NT2/D1 (cell line): ENCODE results near the gene NFKBIA.

Source experiments
- DNase-seq: peaks from one replicate; pipeline ENCODE4 v3.0.0-alpha.2; 2011; ENCODE audit warnings: low read depth, low spot score
- H3K27me3 ChIP-seq: 2 replicates; pipeline ENCODE4 v1.6.0; 2011; ENCODE audit warnings: mild to moderate bottlenecking; ENCODE audit not compliant: insufficient read length, insufficient read depth
- H3K36me3 ChIP-seq: 2 replicates; pipeline ENCODE4 v1.6.1; 2011; ENCODE audit warnings: mild to moderate bottlenecking, low read length, mixed read lengths; ENCODE audit not compliant: insufficient read depth, insufficient read length
- H3K4me1 ChIP-seq: 2 replicates; pipeline ENCODE4 v1.5.1; 2011; ENCODE audit not compliant: insufficient read depth, insufficient read length
- H3K4me3 ChIP-seq: 2 replicates; pipeline ENCODE4 v1.5.1; 2011; ENCODE audit warnings: low read depth; ENCODE audit not compliant: insufficient read length
- H3K9ac ChIP-seq: 2 replicates; pipeline ENCODE4 v1.6.0; 2011; ENCODE audit warnings: low read depth; ENCODE audit not compliant: insufficient read length
- H3K9me3 ChIP-seq: 2 replicates; pipeline ENCODE4 v1.5.1; 2011; ENCODE audit warnings: mild to moderate bottlenecking, low read length; ENCODE audit not compliant: insufficient read depth
- SUZ12 ChIP-seq: IDR thresholded peaks from 2 replicates; pipeline ENCODE4 v1.6.1; 2011; ENCODE audit not compliant: insufficient read length, insufficient read depth; ENCODE audit errors: extremely low read depth
- YY1 ChIP-seq: IDR thresholded peaks from 2 replicates; pipeline ENCODE4 v1.6.1; 2011; ENCODE audit not compliant: insufficient read length, insufficient read depth
- ZNF274 ChIP-seq: IDR thresholded peaks from 2 replicates; pipeline ENCODE4 v1.6.1; 2011; ENCODE audit warnings: mild to moderate bottlenecking, low read depth, low read length

Gene NFKBIA

DNA sequence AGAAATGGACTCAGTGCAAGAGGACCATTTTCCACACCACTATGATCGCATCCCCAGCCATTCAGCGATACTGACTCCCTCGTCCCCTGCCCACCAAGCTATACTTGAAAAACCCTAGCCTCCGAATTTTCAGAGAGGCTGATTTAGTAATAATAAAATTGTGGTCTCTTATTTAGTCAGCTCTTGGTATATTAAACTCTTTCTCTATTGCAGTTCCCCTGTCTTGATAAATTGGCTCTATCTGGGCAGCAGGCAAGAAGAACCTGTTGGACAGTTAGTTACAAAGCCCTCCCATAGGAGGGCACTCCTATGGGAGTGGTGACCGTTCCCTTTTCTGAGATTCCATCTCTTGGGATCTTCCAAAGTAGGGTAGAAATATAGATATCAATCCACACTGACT lies 33.6 kb downstream of the NFKBIA start:
- H3K9ac ChIP-seq: no peak overlapping the region
- no peaks in the 10 kb centered on the region for H3K27me3 ChIP-seq
- TF ChIP-seq ZNF274: no peak
- no peak for TF ChIP-seq YY1
- no peak for TF ChIP-seq SUZ12

DNA sequence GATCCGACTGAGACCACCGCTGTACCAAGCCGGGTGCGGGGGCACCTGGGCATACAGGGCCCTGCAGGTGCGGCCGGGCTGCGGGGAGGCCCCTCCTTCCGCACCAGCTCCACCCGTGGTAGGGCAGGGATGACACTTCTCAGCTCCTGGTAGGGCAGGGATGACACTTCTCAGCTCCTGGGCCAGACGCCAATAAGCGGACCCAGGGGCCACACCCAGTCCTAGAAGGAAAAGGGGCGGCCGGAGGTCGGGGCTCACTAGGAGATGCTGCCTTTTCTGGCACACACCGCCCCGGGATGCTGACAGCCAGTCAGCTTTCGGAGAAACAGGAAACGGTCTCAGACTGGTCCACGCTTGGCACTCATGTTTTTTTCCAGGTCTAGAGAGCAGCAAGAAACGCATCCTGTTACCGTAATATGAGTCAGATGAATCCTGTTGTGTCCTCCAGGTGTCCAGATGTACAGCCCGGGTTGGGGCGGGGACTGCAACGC lies 34.8 kb downstream of the NFKBIA start:
- Histone ChIP-seq H3K4me1 (peaks cover 5% of the 10 kb centered on the region), H3K36me3 (no peaks in the 10 kb centered on the region), H3K27me3 (no peaks in the 10 kb centered on the region), H3K9me3 (peaks cover 10% of the 10 kb centered on the region; the same call in 1 of the 2 replicates), H3K9ac (no peak overlapping the region), H3K4me3 (no peak overlapping the region)
- no peak for DNase-seq
- TF ChIP-seq YY1 (no peak), SUZ12 (no peak), ZNF274 (no peak)

More for the DNA sequence above, 33.6 kb downstream of the NFKBIA start:
- DNase-seq: no peak
- H3K4me1 ChIP-seq: peaks cover 5% of the 10 kb centered on the region
- H3K4me3 ChIP-seq: no peak overlapping the region
- H3K36me3 ChIP-seq: no peaks in the 10 kb centered on the region
- peaks cover 10% of the 10 kb centered on the region; the same call in 1 of the 2 replicates for H3K9me3 ChIP-seq

DNA sequence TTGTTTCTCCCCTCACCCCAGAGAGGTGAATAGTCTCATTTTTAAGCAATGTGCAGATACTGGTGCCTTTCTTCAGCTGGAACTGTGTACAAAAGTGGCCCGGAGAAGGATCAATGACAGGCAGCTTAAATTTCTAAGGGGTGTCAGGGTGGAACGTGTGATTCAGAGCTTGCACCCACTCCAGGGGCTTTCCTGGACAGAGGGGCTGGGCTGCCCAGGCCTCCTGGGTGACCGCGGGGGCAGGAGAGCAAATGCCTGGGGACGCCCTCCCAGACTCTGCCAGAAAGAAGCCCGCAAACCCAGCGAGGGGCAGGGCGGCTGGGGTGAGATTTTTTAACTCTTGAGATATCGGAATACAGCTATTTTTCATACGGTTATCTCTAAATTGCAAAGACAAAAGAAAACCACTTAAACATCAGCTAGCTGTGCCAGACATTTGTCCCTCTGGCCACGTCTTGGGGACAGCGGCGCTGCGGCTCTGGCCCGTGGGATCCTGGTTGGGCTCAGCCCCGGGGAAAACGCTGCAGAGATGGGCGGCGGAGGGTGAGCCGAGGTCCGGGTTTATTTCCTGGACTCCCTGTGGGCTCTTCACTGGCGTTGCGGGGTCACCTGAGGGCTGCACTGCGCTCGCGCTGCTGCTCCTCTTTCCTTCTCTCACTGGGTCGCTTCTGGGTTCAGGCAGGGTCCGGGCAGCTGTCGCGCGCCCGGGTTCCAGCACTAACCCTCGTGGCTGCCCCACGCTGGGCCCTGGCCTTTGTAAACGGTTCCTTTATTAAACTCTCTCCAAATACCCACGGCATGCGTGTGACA lies 35.8 kb downstream of the NFKBIA start:
- no peak for DNase-seq
- Histone ChIP-seq H3K9ac (no peak overlapping the region), H3K4me3 (no peak overlapping the region), H3K27me3 (no peaks in the 10 kb centered on the region), H3K9me3 (peaks cover 10% of the 10 kb centered on the region; the same call in 1 of the 2 replicates), H3K4me1 (peaks cover 5% of the 10 kb centered on the region), H3K36me3 (no peaks in the 10 kb centered on the region)
- no peak for TF ChIP-seq YY1
- TF ChIP-seq SUZ12: no peak
- no peak for TF ChIP-seq ZNF274

DNA sequence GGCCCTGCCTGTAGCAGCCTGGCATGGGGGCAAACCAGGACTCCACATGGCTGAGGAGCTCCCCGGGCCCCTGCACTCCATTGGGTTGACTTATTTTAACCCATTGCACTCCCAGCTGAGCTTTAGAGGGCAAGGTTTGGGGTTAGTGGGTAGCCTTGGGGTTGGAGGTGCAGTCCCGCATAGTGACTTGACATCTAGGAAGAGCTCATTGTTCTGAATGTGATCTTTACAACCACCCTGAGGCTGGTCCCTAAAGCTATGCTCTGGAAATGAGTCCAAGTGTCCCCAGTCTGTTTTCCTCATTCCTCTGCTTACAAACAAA lies 36.4 kb downstream of the NFKBIA start:
- TF ChIP-seq ZNF274 (no peak), YY1 (no peak), SUZ12 (no peak)
- Histone ChIP-seq H3K27me3 (no peaks in the 10 kb centered on the region), H3K4me1 (peaks cover 5% of the 10 kb centered on the region), H3K36me3 (no peaks in the 10 kb centered on the region), H3K4me3 (no peak overlapping the region), H3K9ac (no peak overlapping the region), H3K9me3 (peaks cover 10% of the 10 kb centered on the region; the same call in 1 of the 2 replicates)
- no peak for DNase-seq

DNA sequence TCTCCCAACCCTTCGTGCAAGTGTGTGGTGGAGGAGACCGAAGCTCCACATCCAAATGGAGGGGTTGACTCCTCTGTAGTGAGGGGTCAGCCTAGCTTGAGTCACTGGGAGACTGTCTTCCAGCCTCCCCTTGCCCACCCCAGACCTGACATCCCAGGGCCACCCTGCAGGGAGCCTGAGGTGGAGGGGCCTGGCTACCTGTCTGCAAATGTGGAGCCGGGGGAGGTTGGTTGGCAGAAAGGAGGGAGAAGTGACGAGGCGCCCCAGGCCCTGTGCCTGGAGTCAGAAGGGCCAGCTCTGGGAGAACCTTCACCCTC lies 37.5 kb downstream of the NFKBIA start:
- TF ChIP-seq ZNF274: no peak
- TF ChIP-seq YY1: no peak
- no peak for TF ChIP-seq SUZ12
- Histone ChIP-seq H3K4me1 (peaks cover 8% of the 10 kb centered on the region), H3K9ac (peak overlapping the region; percentile 61), H3K36me3 (no peaks in the 10 kb centered on the region), H3K4me3 (no peak overlapping the region), H3K27me3 (no peaks in the 10 kb centered on the region), H3K9me3 (peaks cover 10% of the 10 kb centered on the region; the same call in 1 of the 2 replicates)
- DNase-seq: no peak

DNA sequence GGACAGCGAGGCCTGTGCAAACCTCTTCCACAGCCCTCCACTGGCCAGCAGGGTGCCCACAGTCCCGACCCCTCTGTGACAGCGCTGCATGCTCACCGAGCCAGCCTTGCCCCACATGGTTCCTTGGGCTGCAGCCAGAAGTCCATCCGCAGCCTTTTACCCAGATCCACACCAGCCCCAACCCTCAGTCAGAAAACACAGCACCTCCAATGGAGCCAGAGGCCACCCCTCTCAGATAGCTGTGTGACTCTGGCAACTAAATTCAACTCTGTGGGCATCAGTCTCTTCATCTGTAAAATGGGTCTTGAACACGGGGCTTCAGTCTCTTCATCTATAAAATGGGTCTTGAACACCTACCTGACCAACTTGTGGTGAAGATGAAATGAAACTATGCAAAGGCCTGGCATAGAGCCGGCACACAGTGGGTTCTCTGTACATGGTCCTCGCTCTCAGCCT lies 38.0 kb downstream of the NFKBIA start:
- no peak overlapping the region for H3K9ac ChIP-seq
- peaks cover 10% of the 10 kb centered on the region; the same call in 1 of the 2 replicates for H3K9me3 ChIP-seq
- H3K4me1 ChIP-seq: peaks cover 8% of the 10 kb centered on the region
- no peaks in the 10 kb centered on the region for H3K36me3 ChIP-seq
- H3K27me3 ChIP-seq: no peaks in the 10 kb centered on the region
- no peak overlapping the region for H3K4me3 ChIP-seq
- DNase-seq: no peak
- TF ChIP-seq SUZ12: no peak
- TF ChIP-seq YY1: no peak
- TF ChIP-seq ZNF274: no peak

DNA sequence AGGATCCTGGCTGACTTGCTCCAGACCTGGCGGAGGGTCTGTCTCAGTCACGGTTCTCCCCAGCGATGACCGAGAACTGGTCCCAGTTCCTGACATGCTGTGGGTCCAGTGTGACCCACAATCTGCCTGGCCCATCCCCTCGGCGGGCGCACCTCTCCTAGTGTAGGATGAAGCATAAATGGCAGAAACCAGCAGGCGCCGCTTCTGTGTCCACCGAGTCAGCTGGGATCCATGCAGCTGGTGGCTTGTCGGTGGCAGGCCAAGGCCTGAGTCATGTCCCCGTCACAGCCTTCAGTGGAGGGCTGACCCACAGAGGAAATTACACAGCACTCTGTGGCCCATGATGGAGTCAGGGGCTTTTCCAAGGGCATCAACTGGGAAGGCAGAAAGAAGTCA lies 38.5 kb downstream of the NFKBIA start:
- TF ChIP-seq SUZ12 (no peak), ZNF274 (no peak), YY1 (no peak)
- no peak overlapping the region for H3K4me3 ChIP-seq
- peaks cover 6% of the 10 kb centered on the region; the same call in 1 of the 2 replicates for H3K9me3 ChIP-seq
- no peaks in the 10 kb centered on the region for H3K36me3 ChIP-seq
- no peak overlapping the region for H3K9ac ChIP-seq
- no peaks in the 10 kb centered on the region for H3K27me3 ChIP-seq
- H3K4me1 ChIP-seq: peaks cover 8% of the 10 kb centered on the region
- DNase-seq: no peak
